HG02938 (cell line): ENCODE data around the gene MEX3B.
"Not testable (repeated sequence)": the region's sequence is repeated elsewhere in the genome, so short reads cannot be mapped to it uniquely, and the experiment has no call there.

ENCODE experiments used
- ATAC-seq: cut with Tn5 transposase; IDR thresholded peaks from one replicate; pipeline ENCODE4 v1.9.1; 2021; ENCODE audit warnings: mild to moderate bottlenecking, moderate library complexity; ENCODE audit not compliant: unreplicated experiment

Gene MEX3B

DNA sequence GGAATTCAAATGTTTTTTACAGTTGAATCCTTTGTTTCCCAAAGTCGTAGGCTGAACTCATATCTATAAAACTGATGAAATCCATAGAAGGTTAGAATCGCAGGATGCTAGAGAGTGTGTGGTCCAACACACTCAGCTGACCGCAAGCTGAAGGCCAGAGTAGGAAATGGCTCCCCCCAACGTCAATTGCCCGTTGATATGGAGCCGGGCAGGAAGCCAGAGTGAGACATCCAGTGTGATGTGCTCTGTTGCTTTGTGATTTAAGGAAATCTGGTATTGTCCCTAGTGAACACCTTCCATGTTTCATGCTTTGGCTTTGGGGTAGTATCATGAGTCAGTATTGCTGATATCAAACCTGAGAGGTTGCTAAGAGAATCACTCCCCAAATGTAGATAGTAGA lies 5.8 kb upstream of the MEX3B start:
- no peak for ATAC-seq

DNA sequence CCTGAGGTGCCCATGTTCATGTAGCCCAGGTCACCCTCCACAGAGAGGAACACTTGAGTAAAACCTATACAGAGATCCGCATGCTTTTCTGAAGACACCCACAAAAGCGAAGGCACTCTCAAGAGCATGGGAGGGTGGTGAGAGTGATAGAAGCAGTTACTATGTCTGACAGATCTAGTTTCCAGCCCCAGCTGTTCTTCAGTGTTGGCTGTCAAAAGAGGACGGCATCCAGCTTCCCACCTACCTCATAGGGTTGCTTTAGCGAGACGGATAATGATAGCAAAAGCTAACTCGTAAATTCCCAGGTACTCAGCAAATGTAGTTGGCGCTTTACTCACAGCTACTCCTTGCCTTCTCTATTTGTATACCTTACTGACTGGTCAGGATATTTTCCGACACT lies 3.0 kb upstream of the MEX3B start:
- no peak for ATAC-seq

DNA sequence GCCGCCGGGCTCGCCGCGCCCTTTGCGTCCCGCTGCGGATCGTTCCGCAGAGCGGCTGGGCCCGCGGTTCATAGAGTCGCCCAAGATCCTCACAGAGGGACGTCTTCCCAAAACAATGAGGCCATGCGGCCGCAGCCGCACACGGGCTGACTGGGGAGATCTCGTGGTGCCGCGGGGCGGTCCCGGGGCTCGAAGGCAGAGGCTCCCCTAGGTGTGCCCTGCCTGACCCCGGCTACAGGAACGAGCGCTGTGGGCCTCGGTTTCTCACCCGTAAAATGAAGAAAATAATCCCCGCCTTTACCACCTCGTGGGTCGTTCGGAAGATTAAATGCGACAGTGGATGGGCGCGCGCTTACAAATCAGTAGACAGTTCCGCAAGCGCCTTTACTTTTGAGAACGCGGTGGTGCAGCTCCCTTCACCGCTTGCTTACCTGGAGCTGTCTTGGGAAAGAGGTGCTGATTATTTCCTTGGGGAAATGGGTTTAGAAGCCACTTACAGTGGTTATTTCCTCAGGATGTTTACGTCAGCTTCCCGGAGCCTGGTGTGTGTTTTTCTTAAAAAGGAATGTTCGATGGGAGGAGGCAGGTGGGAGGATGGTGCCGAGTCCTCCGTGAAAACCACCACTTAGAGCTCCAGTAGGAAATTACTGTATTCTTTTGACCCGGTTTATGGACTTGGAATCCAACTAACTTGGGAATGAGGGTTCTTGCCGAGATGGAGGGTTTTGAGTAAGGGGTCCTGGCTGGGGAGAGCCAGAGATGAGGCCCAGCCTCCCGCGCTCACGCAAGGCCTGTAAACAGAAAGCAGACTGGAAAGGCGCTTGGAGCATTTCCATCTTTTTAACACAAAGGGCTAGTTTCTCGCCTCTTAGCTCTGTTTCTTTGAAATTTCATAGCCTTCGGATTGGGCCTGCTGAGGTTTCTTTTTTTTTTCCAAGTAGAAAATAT lies 1.9 kb upstream of the MEX3B start:
- ATAC-seq = no peak

DNA sequence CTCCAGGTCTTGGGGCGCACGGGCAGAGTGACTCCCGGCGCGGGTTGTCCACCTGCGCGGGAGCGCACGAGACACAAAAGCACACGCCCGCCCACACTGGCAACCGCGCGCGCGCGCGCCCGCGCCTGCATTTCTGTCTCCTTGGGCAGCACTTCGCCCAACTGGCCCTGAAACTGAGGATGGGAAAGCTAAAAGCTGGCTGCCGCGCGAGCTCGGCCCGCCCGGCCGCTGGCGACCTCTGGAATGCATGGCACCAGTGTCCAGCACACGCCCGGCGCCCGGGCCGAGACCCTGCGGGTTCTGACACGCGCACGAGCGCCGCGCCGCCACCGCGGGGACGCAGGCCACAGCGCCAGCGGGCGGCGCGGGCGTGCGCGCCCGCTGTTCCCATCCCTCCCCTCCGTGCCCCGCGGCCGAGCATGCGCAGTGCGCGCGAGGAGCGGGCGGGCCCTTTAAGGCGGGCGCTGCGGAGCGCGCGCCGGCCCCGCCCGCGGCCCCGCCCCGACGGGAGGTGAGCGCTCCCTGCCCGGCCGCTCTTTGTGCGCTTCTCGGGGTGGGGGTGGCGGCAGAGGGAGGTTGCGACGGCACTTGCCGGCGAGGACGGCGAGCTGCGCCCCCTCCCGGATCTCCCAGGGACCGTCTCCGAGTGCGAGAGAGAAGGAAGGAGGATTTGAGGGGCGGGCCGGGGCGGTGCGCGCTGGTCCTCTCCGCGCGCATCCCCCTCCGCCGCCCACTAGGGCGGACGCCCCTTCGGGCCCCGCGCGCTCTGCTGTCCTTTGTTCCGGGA lies 1.0 kb upstream of the MEX3B start:
- peak; percentile 50 for ATAC-seq

DNA sequence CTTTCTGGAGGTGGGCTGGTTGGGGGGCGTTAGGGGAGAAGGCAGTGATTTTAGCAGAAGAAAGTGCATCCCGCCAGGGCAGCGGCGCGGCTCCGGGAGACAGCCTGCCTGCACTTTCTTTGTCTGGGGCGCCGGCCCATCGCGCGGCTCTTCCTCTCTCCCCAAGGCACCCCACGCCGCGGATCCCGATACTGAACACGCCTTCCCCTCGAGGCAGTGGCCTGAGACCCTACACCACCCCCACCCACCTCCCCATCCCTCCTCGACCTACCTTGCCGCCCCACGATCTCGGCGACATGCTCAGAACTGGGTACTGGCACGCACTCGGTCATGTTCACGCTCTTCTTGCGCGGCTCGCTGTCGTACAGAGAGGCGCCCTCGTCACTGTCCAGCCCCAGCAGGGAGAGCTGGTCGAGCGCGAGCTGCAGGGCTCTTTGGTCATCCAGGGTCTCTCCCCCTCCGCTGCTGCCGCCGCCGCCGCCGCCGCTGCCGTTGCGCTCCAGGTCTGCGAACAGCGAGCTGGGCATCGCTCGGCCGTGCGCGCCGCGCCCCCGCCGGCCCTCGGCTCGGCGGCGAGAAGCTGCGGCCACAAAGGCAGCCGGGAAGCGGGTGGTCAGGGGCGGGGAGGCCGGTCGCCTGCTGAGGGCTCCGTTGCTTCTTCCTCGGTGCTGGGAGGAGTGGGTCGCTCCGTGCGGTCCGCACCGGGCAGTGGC lies 483 bp downstream of the MEX3B start:
- peak; percentile 24 for ATAC-seq

DNA sequence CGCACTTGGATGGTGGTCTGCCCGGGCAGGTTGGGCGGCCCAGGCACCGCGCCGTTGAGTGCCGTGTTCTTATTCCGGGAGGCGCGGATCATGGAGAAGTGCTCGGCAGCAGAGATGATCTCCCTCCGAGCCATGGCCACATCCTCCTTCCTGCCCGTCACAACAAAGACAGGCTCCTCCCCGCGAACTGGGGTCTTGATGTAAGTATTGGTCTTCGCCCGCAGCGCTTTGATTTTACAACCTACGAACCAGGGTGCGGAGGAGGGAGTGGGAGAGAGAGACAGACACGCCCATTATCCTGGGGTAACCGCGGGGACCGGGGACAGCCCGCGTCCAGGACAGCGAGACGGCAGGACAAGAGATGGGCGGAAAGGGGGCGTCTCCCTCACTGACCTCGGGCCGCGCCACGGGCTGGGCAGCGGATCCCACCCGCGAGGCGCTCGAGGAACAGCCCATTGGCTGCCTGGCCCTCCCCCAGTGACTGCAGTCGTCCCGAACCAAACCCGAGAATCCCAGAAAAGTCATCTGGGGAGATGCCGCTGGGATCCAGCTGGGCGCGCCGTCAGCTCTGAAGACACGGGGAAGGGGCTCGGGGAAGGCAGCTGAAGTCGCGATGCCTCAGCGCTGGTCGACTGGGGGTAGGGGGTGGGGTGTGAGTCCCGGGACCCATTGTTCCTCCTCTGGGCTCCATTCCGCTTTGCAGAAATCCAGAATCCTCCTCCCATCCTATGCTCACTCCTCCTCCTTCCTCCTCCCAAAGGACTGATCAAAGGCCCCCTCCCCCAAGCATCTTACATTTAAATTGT lies 1.2 kb downstream of the MEX3B start:
- ATAC-seq = no peak

DNA sequence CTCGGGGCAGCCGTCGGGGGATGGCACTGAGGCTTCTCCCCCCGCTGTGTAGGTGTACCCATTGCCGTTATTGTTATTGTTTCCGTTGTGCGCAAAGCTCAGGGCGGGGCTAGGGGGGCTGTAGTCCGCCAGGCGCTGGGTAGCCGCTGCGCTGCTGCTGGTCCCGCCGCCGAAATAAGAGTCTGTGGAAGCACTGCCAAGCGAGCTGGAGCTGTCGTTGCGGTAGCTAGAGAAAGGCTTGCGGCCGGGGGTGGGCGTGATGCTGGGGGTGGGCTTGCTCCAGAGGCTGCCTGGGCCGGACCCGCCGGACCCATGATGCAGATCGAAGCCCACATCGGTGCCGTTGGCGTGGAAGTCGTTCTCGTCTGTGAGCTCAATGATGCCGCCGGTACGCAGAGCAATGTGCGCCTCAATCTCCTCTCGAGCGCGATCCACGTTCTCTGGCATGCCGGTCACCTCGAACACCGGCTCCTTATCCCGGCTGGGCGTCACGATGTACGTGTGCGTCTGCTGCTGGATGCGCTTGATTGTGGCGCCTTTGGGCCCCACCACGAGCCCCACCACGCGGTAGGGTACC lies 1.9 kb downstream of the MEX3B start:
- ATAC-seq = no peak

DNA sequence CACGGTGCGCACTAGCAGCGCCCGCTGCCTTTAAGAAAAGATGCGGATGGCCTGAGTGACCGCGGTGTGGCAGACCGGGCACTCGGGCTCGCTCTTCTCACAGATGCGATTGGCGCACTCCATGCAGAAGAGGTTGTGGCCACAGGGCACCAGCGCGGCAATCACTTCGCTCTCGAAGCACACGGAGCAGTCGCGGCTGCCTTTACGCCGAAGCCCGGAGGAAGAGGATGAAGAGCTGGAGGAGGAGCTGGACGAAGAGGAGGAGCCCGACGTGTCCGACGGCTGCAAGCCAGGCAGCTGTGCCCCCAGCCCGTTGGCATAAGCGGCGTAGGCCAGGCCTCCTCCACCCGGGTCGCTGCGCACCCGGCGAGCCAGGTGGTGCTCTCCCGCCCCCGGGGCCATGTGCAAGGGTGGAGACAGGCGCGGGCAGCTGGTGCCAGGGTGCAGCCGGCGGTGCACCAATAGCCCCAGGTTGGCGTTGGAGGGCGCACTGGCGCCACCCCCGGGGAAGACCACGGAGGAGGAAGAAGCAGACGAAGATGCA lies 2.6 kb downstream of the MEX3B start:
- ATAC-seq = no peak

DNA sequence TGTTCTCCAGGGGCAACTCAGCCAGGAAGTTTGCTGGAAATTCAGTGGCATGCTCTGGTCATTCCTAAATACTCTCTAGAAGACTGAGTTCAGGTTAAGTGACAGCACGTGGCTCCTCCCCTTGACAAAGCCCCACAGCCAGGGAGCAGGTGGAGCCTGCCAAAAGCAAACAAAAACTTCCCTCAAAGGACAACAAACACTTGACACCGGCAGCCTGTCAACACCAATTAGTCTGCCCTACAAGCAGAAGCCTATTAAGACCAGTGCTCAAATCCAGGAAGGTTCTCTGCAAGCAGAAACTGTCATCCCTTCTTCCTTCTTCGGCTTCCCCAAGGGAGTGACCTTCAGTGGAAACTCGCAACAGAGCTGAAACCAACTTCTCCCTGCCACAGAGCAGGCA lies 5.0 kb downstream of the MEX3B start:
- no peak for ATAC-seq

DNA sequence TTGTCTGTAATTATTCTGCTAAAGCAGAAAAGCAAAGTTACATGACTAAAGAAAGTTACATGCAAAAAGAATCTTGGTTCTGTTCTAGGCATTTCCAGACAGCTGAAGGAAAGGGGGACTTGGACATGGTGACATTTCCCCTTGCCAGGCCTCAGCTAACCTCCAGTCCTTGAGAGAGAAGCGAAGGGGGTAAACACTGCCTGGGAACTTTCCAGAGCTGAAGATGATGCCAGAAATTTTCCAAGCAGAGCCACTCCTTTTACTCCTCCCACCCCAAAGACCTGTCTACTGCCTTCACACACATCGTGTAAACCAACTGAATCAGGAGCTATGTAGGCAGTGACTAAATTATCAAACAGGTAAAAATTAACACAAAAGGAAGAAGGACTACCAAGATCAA lies 5.4 kb downstream of the MEX3B start:
- no peak for ATAC-seq

DNA sequence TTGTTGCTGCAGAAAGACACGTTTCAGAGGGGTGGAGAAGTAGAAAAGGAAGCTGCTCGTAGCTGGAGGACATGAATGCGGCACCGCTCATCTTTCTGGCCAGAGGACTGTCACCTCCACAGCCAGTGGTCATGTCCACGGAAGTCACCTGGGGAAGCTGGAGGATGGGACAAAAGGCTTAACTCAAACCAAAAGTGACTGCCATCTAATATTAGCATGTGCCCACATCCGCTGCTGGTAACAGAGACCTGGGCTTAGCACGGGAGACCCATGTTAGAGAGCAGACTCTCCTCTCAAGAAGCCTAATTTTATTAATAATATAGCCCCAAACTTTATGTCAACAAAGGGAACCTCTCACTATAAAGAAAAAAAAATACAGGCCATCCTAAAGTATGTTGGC lies 5.9 kb downstream of the MEX3B start:
- no peak for ATAC-seq

DNA sequence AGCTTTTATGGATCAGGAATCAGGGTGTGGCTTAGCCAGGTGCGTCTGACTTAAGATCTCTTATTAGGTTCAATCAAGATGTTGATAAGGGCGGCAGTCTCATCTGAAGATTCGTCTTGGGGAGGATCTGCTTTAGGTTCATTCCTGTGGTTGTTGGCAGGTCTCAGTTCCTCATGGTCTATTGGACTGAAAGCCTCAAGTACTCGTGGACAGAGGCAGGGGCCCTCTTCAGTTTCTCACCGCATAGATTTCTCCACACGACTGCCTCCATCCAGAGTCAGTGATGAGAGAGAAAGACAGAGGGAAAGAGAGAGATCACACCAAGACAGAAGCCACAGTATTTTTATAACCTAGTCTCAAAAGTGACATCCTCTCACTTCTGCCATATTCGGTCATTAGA lies 9.4 kb downstream of the MEX3B start:
- no peak for ATAC-seq

DNA sequence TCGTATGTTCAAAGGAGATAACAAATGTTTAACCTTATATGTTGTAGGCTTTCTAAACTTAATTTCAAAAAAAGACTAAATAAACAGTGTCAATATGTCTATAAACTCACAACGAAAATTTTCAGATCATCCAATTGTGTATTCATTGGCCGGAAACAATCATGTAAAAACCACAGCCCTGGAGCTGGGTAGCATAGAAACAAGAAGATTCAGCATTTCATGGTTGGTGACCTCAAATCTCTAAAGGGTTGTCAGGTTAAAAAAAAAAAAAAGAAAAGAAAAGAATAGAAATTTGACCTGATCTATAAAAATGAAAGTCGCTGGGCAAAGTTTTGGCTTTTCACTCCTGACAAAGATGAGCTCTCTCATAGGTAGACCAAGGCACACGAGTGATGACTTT lies 13.9 kb downstream of the MEX3B start:
- no peak for ATAC-seq

DNA sequence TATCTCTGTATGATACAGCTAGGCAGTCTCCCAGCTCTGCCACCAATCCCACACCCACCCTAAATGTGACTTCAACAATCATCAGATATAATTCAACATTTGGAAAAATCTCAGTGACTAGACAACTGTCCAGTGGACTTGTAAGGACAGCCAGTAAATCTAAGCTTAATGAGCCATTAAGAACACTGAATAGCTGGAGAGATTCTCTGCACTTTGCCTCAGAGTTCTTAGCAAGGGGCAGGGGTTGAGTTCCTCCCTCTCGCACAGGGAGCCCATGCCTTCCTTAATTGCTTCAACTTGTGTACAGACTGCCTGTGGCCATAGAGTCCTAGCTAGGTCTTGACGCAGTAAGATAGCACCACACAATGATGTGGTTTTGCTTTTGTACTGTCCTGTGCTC lies 15.6 kb downstream of the MEX3B start:
- no peak for ATAC-seq

DNA sequence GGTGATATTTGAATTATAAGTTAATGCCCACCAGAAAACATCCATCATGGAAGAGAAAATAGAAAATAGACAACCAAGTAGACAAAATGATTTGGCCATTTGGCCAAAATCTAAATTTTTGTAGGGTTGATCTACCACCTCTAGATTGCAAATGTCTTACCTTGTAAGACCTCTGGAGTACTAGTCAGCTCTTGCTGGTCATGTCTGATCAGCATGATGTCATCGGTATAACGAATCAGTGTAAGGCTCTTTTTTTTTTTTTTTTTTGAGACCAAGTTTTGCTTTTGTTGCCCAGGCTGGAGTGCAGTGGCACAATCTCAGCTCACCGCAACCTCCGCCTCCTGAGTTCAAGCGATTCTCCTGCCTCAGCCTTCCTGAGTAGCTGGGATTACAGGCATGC lies 17.7 kb downstream of the MEX3B start:
- not testable (repeated sequence) for ATAC-seq

DNA sequence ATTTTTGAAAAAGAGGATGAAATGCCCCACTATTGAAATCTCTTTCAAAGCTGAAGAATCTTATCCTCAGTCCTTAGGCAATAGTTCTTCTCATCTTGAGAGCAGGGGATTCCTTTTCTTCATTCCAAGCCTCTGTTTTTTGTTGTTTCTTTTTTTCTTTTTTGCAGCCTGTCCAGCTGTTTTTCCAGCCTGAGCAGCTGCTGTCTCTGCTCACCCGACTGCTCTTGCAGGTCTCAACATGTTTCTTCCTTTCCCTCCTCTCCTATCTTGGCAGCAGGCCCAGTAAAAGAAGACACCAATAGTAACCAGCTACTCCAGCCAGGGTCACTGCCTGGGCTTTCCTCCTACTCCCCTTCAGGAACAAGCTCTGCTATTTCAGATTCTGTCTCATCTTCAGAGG lies 23.8 kb downstream of the MEX3B start:
- ATAC-seq = no peak

DNA sequence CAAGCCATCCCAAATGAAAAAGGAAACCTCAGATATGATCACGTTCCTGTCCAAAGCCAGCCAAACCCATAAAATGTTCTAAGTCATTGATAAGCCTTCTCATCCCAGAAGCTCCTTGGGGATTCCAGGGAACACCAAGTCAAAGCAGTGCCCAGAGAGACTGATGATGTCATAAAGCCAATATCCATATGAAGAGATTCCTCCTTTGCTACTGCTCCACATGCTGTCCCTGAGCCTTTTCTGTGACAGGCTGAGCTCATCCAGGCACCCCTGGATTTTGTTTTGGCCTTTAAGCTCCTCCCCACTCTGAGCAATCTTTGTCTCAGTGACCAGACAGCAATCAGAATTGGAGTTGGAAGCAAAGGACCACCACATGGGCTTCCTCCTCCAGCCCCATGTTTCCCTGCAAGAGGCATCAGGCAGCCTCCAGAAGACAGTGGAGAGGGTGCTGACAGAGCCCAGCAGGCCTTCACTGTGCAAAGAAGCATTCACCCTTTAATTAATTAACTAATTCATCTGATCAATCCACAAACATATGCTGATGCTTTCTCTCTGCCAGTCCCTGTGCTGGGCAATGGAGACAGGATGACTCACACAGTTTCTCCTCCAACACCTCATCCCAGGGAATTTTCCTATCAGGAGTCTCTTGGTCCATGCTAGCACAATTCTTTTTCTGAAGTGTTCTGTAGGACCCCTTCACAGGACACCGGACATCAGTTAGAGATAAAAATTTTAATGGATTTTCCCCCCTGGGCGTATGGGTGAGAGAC lies 25.0 kb downstream of the MEX3B start:
- no peak for ATAC-seq

DNA sequence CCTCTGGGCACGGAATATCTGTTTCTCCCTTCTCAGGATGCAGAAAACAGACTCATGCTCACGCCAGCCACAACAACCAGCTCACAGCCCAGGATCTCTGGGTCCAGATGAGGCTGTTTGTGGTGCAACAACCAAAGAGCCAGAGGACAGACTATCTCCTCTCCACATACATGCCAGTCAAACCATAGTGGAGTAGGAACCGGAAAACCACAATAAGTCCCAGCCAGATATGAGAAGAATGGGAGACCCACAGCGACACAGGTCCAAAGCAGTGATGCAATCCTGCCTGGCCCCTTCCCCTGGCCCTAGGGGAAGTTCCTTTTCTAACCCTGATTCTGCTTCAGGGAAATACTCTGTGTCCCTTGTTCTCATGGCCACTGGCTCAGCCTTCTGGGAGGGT lies 27.6 kb downstream of the MEX3B start:
- ATAC-seq = no peak

DNA sequence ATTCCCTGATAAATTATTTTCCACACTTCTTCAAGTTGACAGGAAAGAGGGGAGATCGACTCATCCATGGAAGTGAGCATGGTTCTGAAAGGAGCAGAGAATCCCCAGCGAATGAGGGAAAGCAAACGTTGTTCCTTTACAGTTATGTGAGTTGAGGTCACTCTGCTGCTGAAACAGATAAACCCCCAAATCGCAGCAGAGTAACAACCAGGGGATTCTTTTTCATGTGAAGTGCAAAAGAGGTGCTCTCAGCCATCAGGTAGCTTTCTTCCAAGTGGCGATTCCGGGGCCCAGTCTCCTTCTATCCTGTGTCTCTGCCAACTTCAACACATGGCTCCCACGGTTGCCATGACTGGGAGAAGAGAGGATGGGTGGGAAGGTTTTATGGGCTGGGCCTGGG lies 28.2 kb downstream of the MEX3B start:
- no peak for ATAC-seq
